Endothelial cell of umbilical vein (primary cell): ENCODE measurements around the gene SATB1. TPM values are rescaled to one million over a fixed set of nuclear protein-coding genes. Genes with fewer than 3 reads are reported as not detected.
A peak's percentile ranks its signal among the peaks of the same experiment; 100 is the strongest.

Source experiments
- BruUV-seq: library from RNA; stranded (reverse); fragments of 400-500 nt; replicated peaks from 2 replicates; lab custom pipeline; 2021; lab: Mats Ljungman, UMichigan
- CTCF ChIA-PET: fragments of 300-600, 350-600 bp; sonication (Branson Sonifier 250); formaldehyde crosslinking; loops from one replicate; lab custom pipeline; 2021; ENCODE audit warnings: antibody characterized with exemption, inconsistent platforms; lab: Charles Lee
- POLR2A ChIA-PET: fragments of 300-600, 350-600 bp; sonication (Branson Sonifier 250); formaldehyde crosslinking; loops from one replicate; lab custom pipeline; 2021; ENCODE audit warnings: antibody characterized with exemption, inconsistent platforms; lab: Charles Lee
- DNase-seq: peaks from one replicate; pipeline ENCODE4 v3.0.0-alpha.2; 2011; ENCODE audit warnings: low read depth, low spot score
- FAIRE-seq: peaks from 2 replicates; lab custom pipeline; 2011; peaks lifted over from hg19 to GRCh38; lab: Jason Lieb, UNC
- H2AFZ ChIP-seq: 2 replicates; pipeline ENCODE4 v1.6.0; 2012; ENCODE audit warnings: low read depth, low read length, control low read depth, inconsistent platforms
- H3K27ac ChIP-seq: 2 replicates; pipeline ENCODE4 v1.5.1; 2011; ENCODE audit warnings: low read depth, mild to moderate bottlenecking, control low read depth, low read length, moderate library complexity; ENCODE audit not compliant: insufficient read depth
- H3K27me3 ChIP-seq, 2 experiments: 2 replicates each; pipeline versions ENCODE4 v1.6.0 to v1.6.1; 2011; ENCODE audit warnings: low read length in 2 of 2, mixed read lengths in 1 of 2; ENCODE audit not compliant: control insufficient read depth in 2 of 2, insufficient read depth in 2 of 2
- H3K36me3 ChIP-seq, 2 experiments: 2 replicates in 1 of 2; 3 replicates in 1 of 2; pipeline ENCODE4 v1.5.1; 2011; ENCODE audit warnings: low read length in 2 of 2, mild to moderate bottlenecking in 1 of 2, moderate library complexity in 1 of 2; ENCODE audit not compliant: control insufficient read depth in 2 of 2, insufficient read depth in 2 of 2; ENCODE audit errors: extremely low read depth in 1 of 2
- H3K4me1 ChIP-seq: 3 replicates; pipeline ENCODE4 v1.5.1; 2011; ENCODE audit warnings: mild to moderate bottlenecking, low read length; ENCODE audit not compliant: control insufficient read depth, insufficient read depth; ENCODE audit errors: extremely low read depth
- H3K4me2 ChIP-seq: 2 replicates; pipeline ENCODE4 v1.6.1; 2011; ENCODE audit warnings: low read length, control low read depth, mixed read lengths; ENCODE audit not compliant: insufficient read depth
- H3K4me3 ChIP-seq, 3 experiments: fragments of 200-600 bp in 1 of 3; sonication (generic), shearing (Covaris generic) in 1 of 3; replicated peaks in 1 of 3; 2 replicates each; pipeline ENCODE4 v1.5.1; 2011 to 2016; ENCODE audit warnings: control low read depth in 3 of 3, low read length in 3 of 3, mild to moderate bottlenecking in 2 of 3, inconsistent platforms in 1 of 3, low read depth in 1 of 3, moderate library complexity in 1 of 3; ENCODE audit not compliant: insufficient read depth in 1 of 3
- H3K79me2 ChIP-seq: 2 replicates; pipeline ENCODE4 v1.6.0; 2012; ENCODE audit warnings: low read length, inconsistent platforms; ENCODE audit not compliant: control insufficient read depth, insufficient read depth
- H3K9ac ChIP-seq: replicated peaks from 2 replicates; pipeline ENCODE3; 2011; ENCODE audit warnings: low read length, control low read depth; ENCODE audit not compliant: insufficient read depth; ENCODE audit errors: extremely low read depth
- H3K9me1 ChIP-seq: replicated peaks from 3 replicates; pipeline ENCODE4 v1.6.0; 2011; ENCODE audit warnings: mild to moderate bottlenecking, low read length; ENCODE audit not compliant: control insufficient read depth, insufficient read depth; ENCODE audit errors: extremely low read depth
- H3K9me3 ChIP-seq: replicated peaks from 2 replicates; pipeline ENCODE4 v1.5.1; 2012; ENCODE audit warnings: low read length, inconsistent platforms; ENCODE audit not compliant: control insufficient read depth, insufficient read depth
- H4K20me1 ChIP-seq: replicated peaks from 2 replicates; pipeline ENCODE3; 2011; ENCODE audit warnings: mild to moderate bottlenecking, low read length; ENCODE audit not compliant: control insufficient read depth, insufficient read depth; ENCODE audit errors: extremely low read depth
- CTCF ChIP-seq, 2 donors: IDR thresholded peaks; 1 replicate in 1 of 2; 2 replicates in 1 of 2; pipeline ENCODE4 v1.5.1; 2011; ENCODE audit warnings: low read length in 2 of 2, mild to moderate bottlenecking in 2 of 2, moderate library complexity in 2 of 2, control low read depth in 1 of 2, inconsistent platforms in 1 of 2, low read depth in 1 of 2; ENCODE audit not compliant: insufficient read depth in 1 of 2; ENCODE audit errors: extremely low read depth in 1 of 2
- EZH2 ChIP-seq: IDR thresholded peaks from 2 replicates; pipeline ENCODE4 v1.6.1; 2012; ENCODE audit warnings: borderline replicate concordance, low read depth, mild to moderate bottlenecking, moderate library complexity, low read length, inconsistent platforms; ENCODE audit not compliant: severe bottlenecking
- GATA2 ChIP-seq: IDR thresholded peaks from 2 replicates; pipeline ENCODE4 v1.7.0; 2011; ENCODE audit warnings: low read depth, mild to moderate bottlenecking, moderate library complexity, mixed read lengths, low read length; ENCODE audit not compliant: insufficient read length, insufficient read depth
- JUN ChIP-seq: IDR thresholded peaks from 2 replicates; pipeline ENCODE4 v1.6.1; 2011; ENCODE audit warnings: borderline replicate concordance, low read depth; ENCODE audit not compliant: insufficient read length, insufficient read depth
- MAX ChIP-seq: IDR thresholded peaks from 2 replicates; pipeline ENCODE4 v1.6.1; 2011; ENCODE audit not compliant: insufficient read depth, insufficient read length
- MYC ChIP-seq: IDR thresholded peaks from one replicate; pipeline ENCODE4 v1.6.1; 2011; ENCODE audit warnings: mild to moderate bottlenecking, low read depth, low read length
- POLR2A ChIP-seq: IDR thresholded peaks from 2 replicates; pipeline ENCODE4 v1.6.1; 2012; ENCODE audit warnings: low read depth, mild to moderate bottlenecking, control low read depth, low read length
- POLR2AphosphoS5 ChIP-seq: IDR thresholded peaks from 2 replicates; pipeline ENCODE4 v1.6.1; 2012; ENCODE audit warnings: low read depth, mild to moderate bottlenecking, control low read depth, low read length, moderate library complexity; ENCODE audit not compliant: insufficient read depth
- dilution Hi-C: fragments of 300-500 bp; cut with MboI; formaldehyde crosslinking; loops from one replicate; pipeline ENCODE4 v1.15.0; 2019; ENCODE audit warnings: low sequenced_read_pairs; ENCODE audit not compliant: extremely low pct_ligation_motif_present
- intact Hi-C: fragments of 100-400 bp; cut with micrococcal nuclease; formaldehyde crosslinking; loops from one replicate; pipeline ENCODE4 v1.10.0; 2022
- polyA plus RNA-seq, 4 experiments: library from polyadenylated mRNA; depleted of rRNA in 3 of 4; stranded (reverse) in 3 of 4; unstranded in 1 of 4; fragments of >200 nt; gene quantifications; 2 replicates each; pipeline versions ENCODE4 v1.2.1 to v1.2.3, GENCODE V29; 2011 to 2012; ENCODE audit warnings: missing spikeins in 1 of 4
- total RNA-seq: library from RNA; stranded (reverse); gene quantifications from 2 replicates; pipeline ENCODE4 v1.2.3, GENCODE V29; 2021

Gene SATB1
- total and polyA plus RNA-seq, 2 donors (not counting 3 experiments of a cell fraction or from before 2014, with no cell fraction given) = 3.9 to 6.2 TPM

- dilution Hi-C loops (no loop called here), intact Hi-C loops (loop anchor here (5.0 kb wide), 2 partner anchors 1132 to 1478 kb away; no protein-coding TSS in a partner anchor)
- Histone ChIP-seq H3K36me3 (no peaks in the 10 kb centered on the region), H3K9ac (no peak overlapping the region), H3K27me3 (no peaks in the 10 kb centered on the region), H3K9me1 (no peaks in the 10 kb centered on the region), H3K27ac (no peak overlapping the region), H3K9me3 (no peaks in the 10 kb centered on the region), H3K4me3 (no peak overlapping the region), H2AFZ (no peak overlapping the region), H3K4me1 (no peaks in the 10 kb centered on the region), H4K20me1 (no peaks in the 10 kb centered on the region), H3K4me2 (no peak overlapping the region), H3K79me2 (no peaks in the 10 kb centered on the region)
- no peak for FAIRE-seq
- TF ChIP-seq CTCF (IDR thresholded peaks at IDR 0.05; ENCODE audit: extremely low read depth in 1 of 2, insufficient read depth in 1 of 2, low read depth in 1 of 2, low read length in 2 of 2) (peak; percentile 33 to 45), EZH2 (no peak), GATA2 (no peak), MAX (no peak), MYC (no peak), POLR2A (no peak), JUN (no peak), POLR2AphosphoS5 (no peak)
- DNase-seq = peak; percentile 33
- ChIA-PET CTCF (interaction anchor here (0.7 to 2.2 kb wide), 9 partner anchors 9 to 1130 kb away, joined by 3 to 12 read pairs (median 4); no protein-coding TSS in a partner anchor), POLR2A (no interaction called here)
- no TSS peak for BruUV-seq
Observed at GRCh38 chr3:18389108-18389733, 35.9 kb downstream of the SATB1 start.
